RCC 7860 (cell line): ENCODE results near the gene CANX.
A peak's percentile ranks its signal among the peaks of the same experiment; 100 is the strongest.
"Not testable (repeated sequence)": the region's sequence is repeated elsewhere in the genome, so short reads cannot be mapped to it uniquely, and the experiment has no call there.

Experiments
- DNase-seq: peaks from one replicate; pipeline ENCODE4 v3.0.0-alpha.2; 2015; ENCODE audit warnings: low spot score
- FAIRE-seq: peaks from 2 replicates; lab custom pipeline; 2012; peaks lifted over from hg19 to GRCh38; lab: Jason Lieb, UNC

CANX gene

GRCh38 chr5:179698935-179699615, at the start of gene CANX:
Gene CANX (plus strand): TSS chr5:179698967. CDS start chr5:179705682, 6,715 bp downstream.
- DNase-seq (no peak), FAIRE-seq (no peak)

- not testable (repeated sequence) for FAIRE-seq, DNase-seq
Observed at GRCh38 chr5:179649166-179649703, 49.5 kb upstream of the CANX start.

GRCh38 chr5:179650245-179650644, 48.5 kb upstream of the CANX start:
- not testable (repeated sequence) for FAIRE-seq, DNase-seq

- DNase-seq, FAIRE-seq: not testable (repeated sequence)
Observed at GRCh38 chr5:179653135-179653534, 45.6 kb upstream of the CANX start.

GRCh38 chr5:179657302-179658178, 41.2 kb upstream of the CANX start:
- not testable (repeated sequence) for DNase-seq, FAIRE-seq

GRCh38 chr5:179658179-179658856, 40.4 kb upstream of the CANX start:
- FAIRE-seq: not testable (repeated sequence)
- peak; percentile 4 for DNase-seq

- not testable (repeated sequence) for FAIRE-seq
Observed at GRCh38 chr5:179661647-179662046, 37.1 kb upstream of the CANX start.

GRCh38 chr5:179668391-179668790, 30.4 kb upstream of the CANX start:
- DNase-seq (peak; percentile 4), FAIRE-seq (no peak)

More at GRCh38 chr5:179661647-179662046, 37.1 kb upstream of the CANX start:
- DNase-seq: not testable (repeated sequence)

- FAIRE-seq (no peak), DNase-seq (peak; percentile 87)
Observed at GRCh38 chr5:179678223-179679013, 20.3 kb upstream of the CANX start.

- DNase-seq (no peak), FAIRE-seq (no peak)
Observed at GRCh38 chr5:179679014-179679674, 19.6 kb upstream of the CANX start.

GRCh38 chr5:179680014-179680779, 18.6 kb upstream of the CANX start:
- FAIRE-seq (no peak), DNase-seq (no peak)

GRCh38 chr5:179680780-179681401, 17.9 kb upstream of the CANX start, which contains the start of gene CBY3:
Gene CBY3 (minus strand): TSS chr5:179681034. CDS start chr5:179680918, 116 bp downstream.
- FAIRE-seq (no peak), DNase-seq (peak; percentile 6)

- FAIRE-seq, DNase-seq: not testable (repeated sequence)
Observed at GRCh38 chr5:179689212-179689611, 9.6 kb upstream of the CANX start.

GRCh38 chr5:179694561-179694960, 4.2 kb upstream of the CANX start:
- no peak for DNase-seq
- no peak for FAIRE-seq

- DNase-seq: no peak
- FAIRE-seq: no peak
Observed at GRCh38 chr5:179696603-179697002, 2.2 kb upstream of the CANX start.

GRCh38 chr5:179697108-179697507, 1.7 kb upstream of the CANX start:
- DNase-seq (no peak), FAIRE-seq (no peak)

- FAIRE-seq: not testable (repeated sequence)
Observed at GRCh38 chr5:179697543-179697942, 1.2 kb upstream of the CANX start.

More at GRCh38 chr5:179697543-179697942, 1.2 kb upstream of the CANX start:
- DNase-seq: not testable (repeated sequence)
